Large intestine (tissue), 3 donors: Measurements from ENCODE around the gene TECR. TPM values are rescaled to one million over a fixed set of nuclear protein-coding genes. Genes with fewer than 3 reads are reported as not detected.
"Not testable (repeated sequence)": the region's sequence is repeated elsewhere in the genome, so short reads cannot be mapped to it uniquely, and the experiment has no call there.

Experiments used
- DNase-seq, 2 donors: peaks; one replicate each; pipeline versions ENCODE4 v3.0.0 to v3.0.0-alpha.2; 2013
- H3K27ac ChIP-seq: one replicate; pipeline ENCODE4 v1.5.1; 2013; ENCODE audit warnings: low read length
- H3K27me3 ChIP-seq: 2 replicates; pipeline ENCODE4 v1.6.1; 2013; ENCODE audit warnings: low read length; ENCODE audit not compliant: control insufficient read depth, insufficient read depth
- H3K36me3 ChIP-seq: 2 replicates; pipeline ENCODE4 v1.6.1; 2013; ENCODE audit warnings: low read length; ENCODE audit not compliant: control insufficient read depth, insufficient read depth
- H3K4me1 ChIP-seq: one replicate; pipeline ENCODE4 v1.6.1; 2013; ENCODE audit warnings: low read length; ENCODE audit not compliant: control insufficient read depth, insufficient read depth
- H3K4me3 ChIP-seq: one replicate; pipeline ENCODE4 v1.5.1; 2013; ENCODE audit warnings: low read length
- H3K9me3 ChIP-seq: one replicate; pipeline ENCODE4 v1.6.1; 2013; ENCODE audit warnings: mild to moderate bottlenecking, low read depth, low read length, moderate library complexity; ENCODE audit not compliant: control insufficient read depth
- WGBS: methylation state at CpG from one replicate; pipeline ENCODE4 v1.1.5; 2013; ENCODE audit warnings: low lambda C conversion rate; ENCODE audit not compliant: insufficient coverage; 5-methylcytosine and 5-hydroxymethylcytosine counted together
- polyA plus RNA-seq: library from polyadenylated mRNA; unstranded; fragments of 120-200 nt; gene quantifications from one replicate; pipeline ENCODE4 v1.2.1, GENCODE V29; 2013

The TECR gene
- polyA plus RNA-seq, 1 donor = 236 TPM

DNA sequence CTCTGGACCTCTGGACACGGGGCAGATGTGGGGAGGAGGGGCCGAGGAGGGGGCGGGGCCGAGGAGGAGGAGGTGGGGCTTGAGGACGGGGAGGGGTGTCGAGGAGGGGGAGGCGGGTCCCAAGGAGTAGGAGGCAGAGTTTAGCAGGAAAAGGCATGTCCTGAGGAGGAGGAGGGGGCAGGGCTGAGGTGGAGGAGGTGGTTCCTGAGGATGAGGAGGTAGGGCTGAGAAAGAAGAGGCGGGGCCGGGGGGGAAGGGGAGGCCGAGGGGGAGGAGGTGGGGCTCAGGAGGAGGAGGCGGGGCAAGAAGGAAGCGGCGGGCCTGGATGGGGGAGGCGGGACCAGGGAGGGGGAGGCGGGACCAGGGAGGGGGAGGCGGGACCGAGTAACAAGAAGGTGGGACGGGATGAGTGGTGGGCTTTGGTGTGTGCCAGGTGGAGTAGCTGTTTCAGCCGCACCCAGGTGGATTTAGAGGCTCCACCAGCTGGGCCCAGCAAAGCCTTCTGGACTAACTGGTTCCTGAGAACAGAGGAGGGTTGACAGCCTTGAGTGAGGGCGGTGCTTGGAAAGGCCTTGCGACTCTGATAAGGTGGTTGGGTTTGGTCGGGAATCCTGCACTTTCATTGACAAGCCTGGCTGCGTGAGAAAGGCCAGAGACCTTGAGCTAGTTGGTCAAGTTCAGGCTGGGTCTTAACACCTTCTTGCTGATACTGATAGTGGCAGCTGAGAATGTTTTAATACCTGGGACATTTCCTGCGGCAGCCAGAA lies 7.7 kb downstream of the TECR start:
- no peaks in the 10 kb centered on the region for H3K9me3 ChIP-seq
- H3K27me3 ChIP-seq = no peaks in the 10 kb centered on the region
- peak overlapping the region; percentile 80 for H3K27ac ChIP-seq
- WGBS = 29% methylated on average over 1 of the region's 24 CpGs
- peak overlapping the region; percentile 36 for H3K4me3 ChIP-seq
- peak; percentile 86 to 94 for DNase-seq
- peaks cover 15% of the 10 kb centered on the region for H3K4me1 ChIP-seq
- peaks cover 10% of the 10 kb centered on the region for H3K36me3 ChIP-seq

GRCh38 chr19:14540741-14541525 lies 11.5 kb downstream of the TECR start:
- Histone ChIP-seq H3K4me3 (no peak overlapping the region), H3K27me3 (no peaks in the 10 kb centered on the region), H3K9me3 (no peaks in the 10 kb centered on the region), H3K4me1 (peaks cover 12% of the 10 kb centered on the region), H3K27ac (no peak overlapping the region), H3K36me3 (peaks cover 13% of the 10 kb centered on the region)
- no peak for DNase-seq
- no CpG with 5 or more reads among the region's 19 CpGs for WGBS

- H3K9me3 ChIP-seq, H3K27ac ChIP-seq, H3K4me1 ChIP-seq, H3K4me3 ChIP-seq, H3K27me3 ChIP-seq, DNase-seq: not testable (repeated sequence)
- H3K36me3 ChIP-seq = peaks cover 13% of the 10 kb centered on the region
- no CpG with 5 or more reads among the region's 5 CpGs for WGBS
Measured at GRCh38 chr19:14541979-14542378, 12.6 kb downstream of the TECR start.

GRCh38 chr19:14542711-14543328 lies 13.4 kb downstream of the TECR start:
- no CpG with 5 or more reads among the region's 7 CpGs for WGBS
- H3K27ac ChIP-seq = no peak overlapping the region

DNA sequence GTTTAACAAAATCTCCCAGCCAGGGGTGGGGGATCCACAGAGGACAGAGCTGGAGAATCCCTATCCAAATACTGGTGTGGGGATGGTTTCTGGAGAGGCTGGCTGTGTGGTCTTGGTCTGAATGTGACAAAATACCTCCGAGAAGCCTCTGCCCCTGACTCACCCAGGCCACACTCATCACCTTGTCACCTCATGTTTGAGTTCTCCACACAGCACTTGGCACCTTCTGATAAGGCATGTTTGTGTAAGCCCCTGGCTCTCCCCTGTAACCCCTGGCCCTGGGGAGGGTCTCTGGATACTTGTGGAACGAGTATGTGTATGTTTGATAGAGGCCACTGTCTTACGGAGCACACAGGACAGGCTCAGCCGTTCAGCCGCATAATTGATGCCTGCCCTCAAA lies 14.7 kb downstream of the TECR start:
- Histone ChIP-seq H3K4me1 (no peaks in the 10 kb centered on the region), H3K4me3 (no peak overlapping the region), H3K27me3 (no peaks in the 10 kb centered on the region), H3K36me3 (peaks cover 18% of the 10 kb centered on the region), H3K27ac (no peak overlapping the region), H3K9me3 (no peaks in the 10 kb centered on the region)
- WGBS = no CpG with 5 or more reads among the region's 5 CpGs
- no peak for DNase-seq

More at GRCh38 chr19:14542711-14543328, 13.4 kb downstream of the TECR start:
- Histone ChIP-seq H3K4me3 (no peak overlapping the region), H3K27me3 (no peaks in the 10 kb centered on the region), H3K9me3 (no peaks in the 10 kb centered on the region), H3K4me1 (peaks cover 4% of the 10 kb centered on the region), H3K36me3 (peaks cover 13% of the 10 kb centered on the region)
- DNase-seq = peak in 1 of 2 donors; percentile 43

DNA sequence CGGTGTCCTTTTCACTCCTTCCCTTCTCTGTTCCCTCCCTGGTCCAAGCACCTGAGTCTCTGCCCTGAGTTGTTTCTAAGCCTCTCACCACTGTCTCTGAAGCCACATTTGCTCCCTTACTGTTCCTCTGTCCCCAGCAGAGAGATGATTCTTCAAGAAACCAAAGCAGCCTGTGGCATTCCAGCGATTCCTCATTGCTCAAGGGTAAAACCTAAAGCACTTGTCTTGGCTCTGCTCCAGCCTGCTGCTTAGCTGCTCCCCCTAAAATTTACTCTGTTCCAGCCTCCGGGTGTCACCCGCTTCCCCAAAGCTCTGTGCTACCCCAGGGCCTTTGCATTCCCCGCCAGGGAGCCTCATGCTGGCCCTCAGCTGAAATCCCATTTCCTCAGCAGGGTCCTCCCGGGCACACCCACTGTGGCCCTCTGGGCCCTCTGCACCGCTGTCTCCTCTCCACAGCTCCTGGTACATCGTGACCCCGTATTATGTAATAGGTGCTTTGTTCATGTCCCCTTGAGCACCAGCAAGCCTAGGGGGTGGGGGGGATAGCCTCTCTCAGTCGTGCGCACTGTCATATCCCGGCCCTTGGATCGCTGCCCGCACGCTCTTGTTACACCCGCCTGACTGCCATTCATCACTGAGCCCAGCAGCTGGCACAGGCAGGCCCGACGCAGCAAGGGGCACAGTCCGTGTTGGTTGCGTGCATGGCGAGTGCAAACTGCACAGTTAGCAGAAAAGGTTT lies 15.8 kb downstream of the TECR start:
- WGBS = 100% methylated on average over 1 of the region's 21 CpGs
- Histone ChIP-seq H3K4me1 (peaks cover 3% of the 10 kb centered on the region), H3K27ac (no peak overlapping the region), H3K9me3 (no peaks in the 10 kb centered on the region), H3K4me3 (no peak overlapping the region), H3K27me3 (no peaks in the 10 kb centered on the region), H3K36me3 (peaks cover 19% of the 10 kb centered on the region)
- DNase-seq = no peak

DNA sequence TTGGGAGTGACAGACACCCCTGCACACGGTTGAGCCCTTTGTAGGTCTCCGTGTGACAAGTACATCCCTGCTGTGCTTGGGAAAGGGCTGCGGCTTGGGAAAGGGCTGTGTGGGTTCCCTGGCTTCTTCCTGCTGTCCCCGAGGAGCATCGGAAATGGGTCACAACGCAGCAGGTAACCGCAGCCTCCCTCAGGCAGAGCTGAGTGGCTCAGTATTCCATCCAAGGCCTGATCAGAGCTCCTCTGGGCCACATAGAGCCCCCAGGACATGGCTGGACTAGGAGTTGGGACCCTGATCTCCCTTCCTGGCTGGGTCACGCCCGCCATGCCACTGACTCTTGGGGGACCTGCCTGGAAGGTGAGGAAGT lies 16.3 kb downstream of the TECR start:
- H3K27me3 ChIP-seq = no peaks in the 10 kb centered on the region
- no peak overlapping the region for H3K27ac ChIP-seq
- no CpG with 5 or more reads among the region's 9 CpGs for WGBS
- no peak for DNase-seq
- H3K4me1 ChIP-seq = peaks cover 8% of the 10 kb centered on the region
- H3K4me3 ChIP-seq = no peak overlapping the region
- no peaks in the 10 kb centered on the region for H3K9me3 ChIP-seq
- H3K36me3 ChIP-seq = peaks cover 23% of the 10 kb centered on the region

- Histone ChIP-seq H3K4me1 (peaks cover 38% of the 10 kb centered on the region), H3K36me3 (peaks cover 27% of the 10 kb centered on the region), H3K9me3 (no peaks in the 10 kb centered on the region), H3K4me3 (no peak overlapping the region), H3K27ac (peak overlapping the region; percentile 65), H3K27me3 (no peaks in the 10 kb centered on the region)
- WGBS = 100% methylated on average over 1 of the region's 15 CpGs
- DNase-seq = no peak
Measured at GRCh38 chr19:14550201-14550754, 20.9 kb downstream of the TECR start.

DNA sequence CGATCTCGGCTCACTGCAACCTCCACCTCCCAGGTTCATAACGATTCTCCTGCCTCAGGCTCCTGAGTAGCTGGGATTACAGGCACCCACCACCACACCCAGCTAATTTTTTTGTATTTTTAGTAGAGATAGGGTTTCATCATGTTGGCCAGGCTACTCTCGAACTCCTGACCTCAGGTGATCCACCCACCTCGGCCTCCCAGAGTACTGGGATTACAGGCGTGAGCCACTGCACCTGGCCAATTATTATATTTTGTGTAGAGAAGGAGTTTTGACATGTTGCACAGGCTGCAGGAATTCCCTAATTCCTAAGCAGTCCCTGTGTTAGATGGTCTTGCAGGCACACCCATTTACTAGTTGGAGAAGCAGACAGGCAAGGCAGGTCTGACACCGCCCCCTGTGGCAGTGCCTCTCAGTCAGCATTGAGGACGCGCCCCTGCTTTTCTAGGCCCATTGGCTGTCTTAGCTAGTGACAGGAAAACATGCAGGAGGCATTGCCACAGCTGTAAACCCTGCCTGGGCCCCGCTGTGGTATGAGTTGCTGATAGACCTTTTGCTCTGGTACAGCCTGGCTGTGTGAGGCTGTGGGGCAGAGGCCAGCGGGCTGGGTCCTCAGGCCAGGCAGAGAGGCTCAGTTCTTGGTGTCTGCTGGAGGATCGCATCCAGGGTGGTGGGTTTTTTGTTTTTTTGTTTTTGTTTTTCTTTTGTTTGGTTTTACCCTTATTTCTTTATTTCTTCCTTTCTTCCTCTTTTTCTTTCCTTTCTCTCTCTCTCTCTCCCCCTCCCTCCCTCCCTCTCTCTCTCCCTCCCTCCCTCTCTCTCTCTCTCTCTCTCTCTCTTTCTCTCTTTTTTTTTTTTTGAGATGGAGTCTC lies 22.0 kb downstream of the TECR start:
- not testable (repeated sequence) for H3K9me3 ChIP-seq, H3K27me3 ChIP-seq, H3K4me3 ChIP-seq
- peak; percentile 93 to 95 for DNase-seq
- Histone ChIP-seq H3K4me1 (peaks cover 39% of the 10 kb centered on the region), H3K36me3 (peaks cover 23% of the 10 kb centered on the region), H3K27ac (peak overlapping the region; percentile 65)
- 60% methylated on average over 1 of the region's 12 CpGs for WGBS
